ENCODE data around the gene MITF. TPM values are rescaled to one million over a fixed set of nuclear protein-coding genes. Genes with fewer than 3 reads are reported as not detected.

Gene MITF
- total RNA-seq, 2 experiments from 2014 or later: not detected

- BruUV-seq (replicated peaks): no TSS peak
- H3K4me1 ChIP-seq (ENCODE audit: insufficient read depth, low read length, poor library complexity, severe bottlenecking): no peaks in the 10 kb centered on the region
Measured at GRCh38 chr3:69925506-69925905, 186.2 kb downstream of the MITF start.

GRCh38 chr3:69926385-69926784, 187.1 kb downstream of the MITF start:
- Histone ChIP-seq H3K9me3 (ENCODE audit: low read length) (no peaks in the 10 kb centered on the region), H3K36me3 (ENCODE audit: insufficient read depth, low read length) (no peaks in the 10 kb centered on the region)
- TF ChIP-seq CTCF (conservative IDR thresholded peaks at IDR 0.05; ENCODE audit: low read length): no peak

More at GRCh38 chr3:69925506-69925905, 186.2 kb downstream of the MITF start:
- Histone ChIP-seq H3K79me2 (ENCODE audit: insufficient read depth, low read depth, low read length) (no peaks in the 10 kb centered on the region), H3K36me3 (ENCODE audit: insufficient read depth, low read length) (no peaks in the 10 kb centered on the region), H3K9me2 (ENCODE audit: insufficient read depth, low read length) (no peaks in the 10 kb centered on the region), H3K27ac (ENCODE audit: low read depth, low read length, poor library complexity, severe bottlenecking) (no peak overlapping the region), H2AFZ (ENCODE audit: low read length) (no peak overlapping the region), H3K9me3 (ENCODE audit: low read length) (no peaks in the 10 kb centered on the region), H3K4me3 (ENCODE audit: low read depth, low read length, poor library complexity, severe bottlenecking) (no peak overlapping the region), H3K4me2 (ENCODE audit: low read length) (no peak overlapping the region), H4K20me1 (ENCODE audit: insufficient read depth, low read length) (no peaks in the 10 kb centered on the region)
- TF ChIP-seq CTCF (conservative IDR thresholded peaks at IDR 0.05; ENCODE audit: low read length) (no peak), EZH2phosphoT487 (IDR thresholded peaks at IDR 0.05; ENCODE audit: borderline replicate concordance, low read depth, low read length) (no peak)
- ChIA-PET POLR2A (no interaction called here), CTCF (ENCODE audit: unreplicated experiment) (no interaction called here)
- no peak for DNase-seq (ENCODE audit: low spot score)
- intact Hi-C loops (cut with micrococcal nuclease; ENCODE audit: unreplicated experiment): no loop called here

GRCh38 chr3:69927571-69927970, 188.3 kb downstream of the MITF start:
- Histone ChIP-seq H3K4me2 (ENCODE audit: low read length) (no peak overlapping the region), H3K27ac (ENCODE audit: low read depth, low read length, poor library complexity, severe bottlenecking) (no peak overlapping the region), H3K9me3 (ENCODE audit: low read length) (no peaks in the 10 kb centered on the region), H3K9me2 (ENCODE audit: insufficient read depth, low read length) (no peaks in the 10 kb centered on the region), H3K36me3 (ENCODE audit: insufficient read depth, low read length) (no peaks in the 10 kb centered on the region), H3K79me2 (ENCODE audit: insufficient read depth, low read depth, low read length) (no peaks in the 10 kb centered on the region), H3K4me1 (ENCODE audit: insufficient read depth, low read length, poor library complexity, severe bottlenecking) (no peaks in the 10 kb centered on the region), H3K4me3 (ENCODE audit: low read depth, low read length, poor library complexity, severe bottlenecking) (no peak overlapping the region), H4K20me1 (ENCODE audit: insufficient read depth, low read length) (no peaks in the 10 kb centered on the region), H2AFZ (ENCODE audit: low read length) (no peak overlapping the region)
- BruUV-seq (replicated peaks): no TSS peak
- DNase-seq (ENCODE audit: low spot score): no peak
- CTCF ChIA-PET (ENCODE audit: unreplicated experiment): no interaction called here
- intact Hi-C loops (cut with micrococcal nuclease; ENCODE audit: unreplicated experiment): no loop called here
- no peak for TF ChIP-seq EZH2phosphoT487 (IDR thresholded peaks at IDR 0.05; ENCODE audit: borderline replicate concordance, low read depth, low read length)
- no peak for TF ChIP-seq CTCF (conservative IDR thresholded peaks at IDR 0.05; ENCODE audit: low read length)
- POLR2A ChIA-PET: no interaction called here

More at GRCh38 chr3:69926385-69926784, 187.1 kb downstream of the MITF start:
- no peaks in the 10 kb centered on the region for H3K4me1 ChIP-seq (ENCODE audit: insufficient read depth, low read length, poor library complexity, severe bottlenecking)
- ChIA-PET CTCF (ENCODE audit: unreplicated experiment) (no interaction called here), POLR2A (no interaction called here)
- no peak for DNase-seq (ENCODE audit: low spot score)
- no peak overlapping the region for H3K4me3 ChIP-seq (ENCODE audit: low read depth, low read length, poor library complexity, severe bottlenecking)
- H2AFZ ChIP-seq (ENCODE audit: low read length): no peak overlapping the region
- H3K79me2 ChIP-seq (ENCODE audit: insufficient read depth, low read depth, low read length): no peaks in the 10 kb centered on the region
- no peak overlapping the region for H3K4me2 ChIP-seq (ENCODE audit: low read length)
- H3K9me2 ChIP-seq (ENCODE audit: insufficient read depth, low read length): no peaks in the 10 kb centered on the region
- H3K27ac ChIP-seq (ENCODE audit: low read depth, low read length, poor library complexity, severe bottlenecking): no peak overlapping the region
- no TSS peak for BruUV-seq (replicated peaks)
- no peaks in the 10 kb centered on the region for H4K20me1 ChIP-seq (ENCODE audit: insufficient read depth, low read length)
- intact Hi-C loops (cut with micrococcal nuclease; ENCODE audit: unreplicated experiment): no loop called here
